Panc1 (cell line): ENCODE measurements around the gene HPS5. TPM values are rescaled to one million over a fixed set of nuclear protein-coding genes. Genes with fewer than 3 reads are reported as not detected.

ENCODE experiments used
- ATAC-seq: fragments of 200-7000 bp; cut with Tn5 transposase; 2 replicates; pipeline ENCODE4 v1.9.1; 2020; ENCODE audit warnings: mild to moderate bottlenecking, moderate library complexity
- BruUV-seq: library from RNA; stranded (reverse); fragments of 400-500 nt; replicated peaks from 2 replicates; lab custom pipeline; 2021; lab: Mats Ljungman, UMichigan
- CTCF ChIA-PET: fragments of 300-600 bp; sonication (Branson Sonifier 250); formaldehyde crosslinking; loops from one replicate; lab custom pipeline; 2022; ENCODE audit warnings: antibody characterized with exemption; lab: Charles Lee
- POLR2A ChIA-PET: fragments of 300-600 bp; sonication (Branson Sonifier 250); formaldehyde crosslinking; loops from one replicate; lab custom pipeline; 2022; ENCODE audit warnings: antibody characterized with exemption; lab: Charles Lee
- DNase-seq: peaks from one replicate; pipeline ENCODE4 v3.0.0-alpha.2; 2010; ENCODE audit warnings: low read depth, low spot score
- H3K27ac ChIP-seq: 2 replicates; pipeline ENCODE4 v1.5.1; 2011; ENCODE audit warnings: mild to moderate bottlenecking, low read length, inconsistent platforms
- H3K27me3 ChIP-seq: fragments of 200-500 bp; sonication (Bioruptor generic); 2 replicates; pipeline ENCODE4 v1.6.0; 2014; ENCODE audit warnings: low read length, inconsistent platforms; ENCODE audit not compliant: control insufficient read depth, insufficient read depth
- H3K36me3 ChIP-seq: fragments of 200-500 bp; sonication (Bioruptor generic); 2 replicates; pipeline ENCODE4 v1.5.1; 2014; ENCODE audit warnings: inconsistent platforms, mild to moderate bottlenecking, low read length, moderate library complexity; ENCODE audit not compliant: control insufficient read depth, insufficient read depth
- H3K4me1 ChIP-seq: 2 replicates; pipeline ENCODE4 v1.5.1; 2011; ENCODE audit warnings: inconsistent platforms, mild to moderate bottlenecking, low read length, moderate library complexity; ENCODE audit not compliant: control insufficient read depth, insufficient read depth
- H3K4me3 ChIP-seq, 2 experiments: 2 replicates each; pipeline ENCODE4 v1.5.1; 2011 to 2012; ENCODE audit warnings: low read depth in 2 of 2, low read length in 2 of 2, mild to moderate bottlenecking in 2 of 2, inconsistent platforms in 1 of 2, moderate library complexity in 1 of 2
- H3K9me3 ChIP-seq: fragments of 200-500 bp; sonication (Bioruptor generic); 2 replicates; pipeline ENCODE4 v1.5.1; 2014; ENCODE audit warnings: low read depth, mild to moderate bottlenecking, inconsistent platforms, low read length, moderate library complexity; ENCODE audit not compliant: control insufficient read depth, insufficient read depth
- POLR2AphosphoS5 ChIP-seq: IDR thresholded peaks from 2 replicates; pipeline ENCODE4 v1.6.1; 2012; ENCODE audit warnings: mild to moderate bottlenecking, low read depth, low read length, moderate library complexity
- SIN3A ChIP-seq: IDR thresholded peaks from 2 replicates; pipeline ENCODE4 v1.6.1; 2012; ENCODE audit warnings: low read depth, mild to moderate bottlenecking, low read length, moderate library complexity, borderline replicate concordance; ENCODE audit not compliant: insufficient read depth
- TCF7L2 ChIP-seq: IDR thresholded peaks from 2 replicates; pipeline ENCODE4 v1.6.1; 2011; ENCODE audit warnings: mild to moderate bottlenecking, low read depth, low read length, inconsistent platforms
- in situ Hi-C: cut with HindIII; loops from 2 replicates; pipeline ENCODE4 v1.10.0; 2016; ENCODE audit warnings: low sequenced_read_pairs, low pct_unique_long_range_greater_than_20kb
- intact Hi-C: fragments of 100-400 bp; cut with micrococcal nuclease; formaldehyde crosslinking; loops from one replicate; pipeline ENCODE4 v1.10.0; 2022; ENCODE audit not compliant: unreplicated experiment
- total RNA-seq: library from RNA; stranded (reverse); gene quantifications from one replicate; pipeline ENCODE4 v1.2.1, GENCODE V29; 2021; ENCODE audit not compliant: unreplicated experiment
- TF ChIP-seq, protein P1 (sequence below): fragments of 450-650 bp; IDR thresholded peaks from 2 replicates; pipeline ENCODE4 v1.5.1; 2017; ENCODE audit warnings: mild to moderate bottlenecking
- TF ChIP-seq, protein P2 (sequence below), 2 experiments: IDR thresholded peaks; 2 replicates each; pipeline ENCODE4 v1.6.1; 2011 to 2012; ENCODE audit warnings: low read depth in 2 of 2, control low read depth in 1 of 2, low read length in 1 of 2, mild to moderate bottlenecking in 1 of 2, moderate library complexity in 1 of 2; ENCODE audit not compliant: insufficient read depth in 1 of 2

HPS5 gene
- total RNA-seq, 1 experiment from 2014 or later = 27.7 TPM

DNA sequence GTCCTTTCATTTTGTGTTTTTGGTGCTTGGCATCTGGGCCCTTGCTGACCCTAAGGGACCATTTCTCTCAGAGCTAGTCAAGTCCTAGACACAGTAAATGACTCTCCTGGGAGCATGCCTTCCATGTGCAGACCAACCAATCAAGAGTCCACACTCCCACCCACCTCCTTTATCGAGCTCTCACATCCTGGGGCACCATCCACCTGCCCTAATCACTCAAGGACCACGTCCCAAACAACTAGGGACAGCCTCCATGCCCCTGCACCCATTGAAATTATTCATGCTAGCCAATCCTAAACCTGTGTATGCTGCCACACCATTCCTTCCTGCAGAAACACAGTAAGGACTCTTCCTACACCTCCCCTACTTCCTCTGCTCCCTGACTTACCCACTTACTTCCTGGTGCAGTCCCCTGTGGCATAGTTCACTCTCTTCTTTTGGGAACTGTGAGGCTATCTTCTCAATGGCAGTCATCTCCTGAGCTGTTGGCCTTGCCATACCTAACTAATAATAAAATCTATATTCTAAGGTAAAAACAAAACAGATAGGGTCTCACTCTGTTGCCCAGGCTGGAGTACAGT, 67.1 kb downstream of the HPS5 start:
- Histone ChIP-seq H3K4me3 (no peak overlapping the region), H3K27me3 (no peaks in the 10 kb centered on the region), H3K9me3 (no peaks in the 10 kb centered on the region), H3K4me1 (no peaks in the 10 kb centered on the region), H3K27ac (no peak overlapping the region), H3K36me3 (no peaks in the 10 kb centered on the region)
- ATAC-seq (no peak), DNase-seq (no peak)
- no TSS peak for BruUV-seq
- in situ Hi-C loops = no loop called here
- ChIA-PET POLR2A (no interaction called here), CTCF (no interaction called here)
- intact Hi-C loops = no loop called here
- TF ChIP-seq SIN3A = no peak
- TF ChIP-seq POLR2AphosphoS5 = no peak
- TF ChIP-seq, protein P1, sequence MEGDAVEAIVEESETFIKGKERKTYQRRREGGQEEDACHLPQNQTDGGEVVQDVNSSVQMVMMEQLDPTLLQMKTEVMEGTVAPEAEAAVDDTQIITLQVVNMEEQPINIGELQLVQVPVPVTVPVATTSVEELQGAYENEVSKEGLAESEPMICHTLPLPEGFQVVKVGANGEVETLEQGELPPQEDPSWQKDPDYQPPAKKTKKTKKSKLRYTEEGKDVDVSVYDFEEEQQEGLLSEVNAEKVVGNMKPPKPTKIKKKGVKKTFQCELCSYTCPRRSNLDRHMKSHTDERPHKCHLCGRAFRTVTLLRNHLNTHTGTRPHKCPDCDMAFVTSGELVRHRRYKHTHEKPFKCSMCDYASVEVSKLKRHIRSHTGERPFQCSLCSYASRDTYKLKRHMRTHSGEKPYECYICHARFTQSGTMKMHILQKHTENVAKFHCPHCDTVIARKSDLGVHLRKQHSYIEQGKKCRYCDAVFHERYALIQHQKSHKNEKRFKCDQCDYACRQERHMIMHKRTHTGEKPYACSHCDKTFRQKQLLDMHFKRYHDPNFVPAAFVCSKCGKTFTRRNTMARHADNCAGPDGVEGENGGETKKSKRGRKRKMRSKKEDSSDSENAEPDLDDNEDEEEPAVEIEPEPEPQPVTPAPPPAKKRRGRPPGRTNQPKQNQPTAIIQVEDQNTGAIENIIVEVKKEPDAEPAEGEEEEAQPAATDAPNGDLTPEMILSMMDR = no peak
- TF ChIP-seq, protein P2, sequence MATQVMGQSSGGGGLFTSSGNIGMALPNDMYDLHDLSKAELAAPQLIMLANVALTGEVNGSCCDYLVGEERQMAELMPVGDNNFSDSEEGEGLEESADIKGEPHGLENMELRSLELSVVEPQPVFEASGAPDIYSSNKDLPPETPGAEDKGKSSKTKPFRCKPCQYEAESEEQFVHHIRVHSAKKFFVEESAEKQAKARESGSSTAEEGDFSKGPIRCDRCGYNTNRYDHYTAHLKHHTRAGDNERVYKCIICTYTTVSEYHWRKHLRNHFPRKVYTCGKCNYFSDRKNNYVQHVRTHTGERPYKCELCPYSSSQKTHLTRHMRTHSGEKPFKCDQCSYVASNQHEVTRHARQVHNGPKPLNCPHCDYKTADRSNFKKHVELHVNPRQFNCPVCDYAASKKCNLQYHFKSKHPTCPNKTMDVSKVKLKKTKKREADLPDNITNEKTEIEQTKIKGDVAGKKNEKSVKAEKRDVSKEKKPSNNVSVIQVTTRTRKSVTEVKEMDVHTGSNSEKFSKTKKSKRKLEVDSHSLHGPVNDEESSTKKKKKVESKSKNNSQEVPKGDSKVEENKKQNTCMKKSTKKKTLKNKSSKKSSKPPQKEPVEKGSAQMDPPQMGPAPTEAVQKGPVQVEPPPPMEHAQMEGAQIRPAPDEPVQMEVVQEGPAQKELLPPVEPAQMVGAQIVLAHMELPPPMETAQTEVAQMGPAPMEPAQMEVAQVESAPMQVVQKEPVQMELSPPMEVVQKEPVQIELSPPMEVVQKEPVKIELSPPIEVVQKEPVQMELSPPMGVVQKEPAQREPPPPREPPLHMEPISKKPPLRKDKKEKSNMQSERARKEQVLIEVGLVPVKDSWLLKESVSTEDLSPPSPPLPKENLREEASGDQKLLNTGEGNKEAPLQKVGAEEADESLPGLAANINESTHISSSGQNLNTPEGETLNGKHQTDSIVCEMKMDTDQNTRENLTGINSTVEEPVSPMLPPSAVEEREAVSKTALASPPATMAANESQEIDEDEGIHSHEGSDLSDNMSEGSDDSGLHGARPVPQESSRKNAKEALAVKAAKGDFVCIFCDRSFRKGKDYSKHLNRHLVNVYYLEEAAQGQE (IDR thresholded peaks at IDR 0.05; ENCODE audit: insufficient read depth in 1 of 2, low read depth in 2 of 2, low read length in 1 of 2) = no peak
- TF ChIP-seq TCF7L2 = no peak

DNA sequence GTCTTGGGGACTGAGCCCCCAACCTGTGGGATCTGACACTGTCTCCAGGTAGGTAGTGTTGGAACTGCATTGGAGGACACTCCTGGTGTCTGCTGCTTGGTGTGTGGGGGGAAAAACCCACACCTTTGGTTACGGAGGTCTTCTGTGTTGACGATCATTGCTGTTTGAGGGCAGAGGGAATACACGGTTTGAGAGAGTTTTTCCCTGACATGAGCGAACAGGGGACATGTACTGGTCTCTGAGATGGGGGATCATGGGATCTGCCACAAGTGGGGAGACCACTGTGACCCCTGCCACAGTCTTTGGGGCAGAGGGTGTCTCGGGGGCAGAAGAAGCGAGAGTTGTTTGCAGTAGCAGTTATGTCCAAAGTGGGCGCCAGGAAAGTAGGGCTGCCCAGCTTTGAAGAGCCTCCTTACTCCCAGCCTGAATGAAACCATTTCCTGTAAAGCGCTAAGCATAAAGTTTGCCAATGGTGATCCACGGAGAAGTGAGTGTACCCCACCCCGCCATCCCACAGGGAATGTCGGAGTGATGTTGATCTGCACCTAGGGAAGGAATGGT, 68.1 kb downstream of the HPS5 start:
- no peak for ATAC-seq
- H3K4me3 ChIP-seq = no peak overlapping the region
- TF ChIP-seq POLR2AphosphoS5 (no peak), SIN3A (no peak), TCF7L2 (no peak)
- TF ChIP-seq, protein P2 (IDR thresholded peaks at IDR 0.05; ENCODE audit: insufficient read depth in 1 of 2, low read depth in 2 of 2, low read length in 1 of 2) = no peak
- TF ChIP-seq, protein P1 = no peak
- H3K36me3 ChIP-seq = no peaks in the 10 kb centered on the region
- no TSS peak for BruUV-seq
- H3K27me3 ChIP-seq = no peaks in the 10 kb centered on the region
- no peaks in the 10 kb centered on the region for H3K9me3 ChIP-seq
- ChIA-PET POLR2A (no interaction called here), CTCF (no interaction called here)
- H3K4me1 ChIP-seq = no peaks in the 10 kb centered on the region
- intact Hi-C loops (no loop called here), in situ Hi-C loops (no loop called here)
- no peak overlapping the region for H3K27ac ChIP-seq
- no peak for DNase-seq
